Heart left ventricle (tissue), 13 donors: ENCODE measurements around the gene BBS4.

Experiments used
- CTCF ChIP-seq, 12 donors: fragments of 200-600 bp; sonication (generic) in 4 of 12; IDR thresholded peaks; one replicate each; pipeline versions ENCODE4 v1.5.0 to v1.8.0; 2018 to 2022; ENCODE audit warnings: antibody characterized with exemption in 12 of 12, mild to moderate bottlenecking in 5 of 12
- POLR2A ChIP-seq, 2 donors: fragments of 450-650 bp; IDR thresholded peaks; one replicate each; pipeline ENCODE4 v1.6.1; 2017; ENCODE audit warnings: antibody characterized with exemption in 2 of 2, mild to moderate bottlenecking in 2 of 2, moderate library complexity in 2 of 2
- donor health status: ischemic (EF 13 %, LVEDD 7.1; RV severe dilation, severe dysfunction).
- donor health status: DM: no; HTN: yes; CAD: no.
- donor health status: DM: no; HTN: no; CAD: no.
- donor health status: ischemic (EF 25% LVEDD 6.9; RV normal size, moderate dysfunction).
- donor health status: ischemic (EF 25% LVEDD 5.7; RV mildly dilated, moderate dysfunction).
- donor health status: ischemic (EF 35%, LVEDD 5.7; RV mildly dilated, moderate dysfunction).
- donor health status: nonischemic (EF 11% LVEDD 7.7; RV severe dilation, severe dysfunction).
- donor health status: DM: yes; HTN: yes; CAD: no.
- donor health status: PGD.
- donor health status: ischemic (EF 29% LVEDD 5.4; RV normal size, mild dysfunction).
- donor health status: nonischemic (EF 23%, LVEDD 6.1; RV moderate dilation, normal function).

DNA sequence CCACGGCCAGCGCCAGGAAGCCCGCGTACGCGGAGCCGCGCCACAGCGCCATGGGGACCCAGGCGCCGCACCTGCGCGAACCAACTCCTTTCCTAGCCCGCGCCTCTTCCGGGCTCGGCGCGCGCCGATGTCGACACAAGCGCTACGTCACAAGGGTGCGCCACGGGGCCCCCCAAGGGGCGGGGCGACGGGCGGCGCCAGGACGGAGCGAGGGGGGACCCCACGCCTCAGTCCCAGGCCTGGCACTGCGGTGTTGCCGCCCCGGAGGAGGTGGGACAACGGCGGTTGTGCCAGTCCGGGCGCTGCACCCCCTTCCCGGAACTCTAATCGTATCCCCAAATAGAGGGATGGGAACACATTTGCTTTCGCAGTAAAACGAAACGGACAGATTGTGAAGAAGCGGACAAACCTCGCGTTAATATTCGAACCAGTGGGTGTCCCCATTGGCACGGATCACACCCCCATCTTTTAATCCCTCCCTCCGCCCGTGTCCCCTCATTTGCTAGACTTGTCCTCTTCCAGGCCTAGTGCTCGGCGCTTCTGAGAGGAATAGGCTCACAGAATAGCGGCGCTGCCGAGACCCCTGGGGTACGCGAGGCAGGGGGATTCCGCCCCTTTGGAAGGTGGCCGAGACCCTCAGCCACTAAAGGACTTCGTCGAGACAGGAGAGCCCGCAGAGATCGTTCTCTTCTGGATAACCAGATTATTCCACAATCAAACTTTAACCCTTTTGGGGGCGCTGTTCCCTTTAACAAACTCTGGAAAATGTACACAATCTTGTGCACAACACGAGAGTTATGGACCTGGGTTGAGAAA, 97.8 kb downstream of the BBS4 start, which contains the start of gene ADPGK:
- TF ChIP-seq CTCF (IDR thresholded peaks at IDR 0.05): peak; percentile 33 to 66 (median 54)
- TF ChIP-seq POLR2A (IDR thresholded peaks at IDR 0.05): peak in 1 of 2 donors; percentile 87
